Hepatocyte (in vitro differentiated cells): ENCODE results near the gene TP73. TPM values are rescaled to one million over a fixed set of nuclear protein-coding genes. Genes with fewer than 3 reads are reported as not detected.
A peak's percentile ranks its signal among the peaks of the same experiment; 100 is the strongest.

Source experiments
- DNase-seq: peaks from one replicate; pipeline ENCODE4 v3.0.0-alpha.2; 2016; ENCODE audit warnings: low spot score
- H2AFZ ChIP-seq: fragments of 200-600 bp; sonication (generic); 2 replicates; pipeline ENCODE4 v1.6.0; 2016; ENCODE audit warnings: antibody characterized with exemption, mild to moderate bottlenecking
- H3K27ac ChIP-seq: fragments of 200-600 bp; sonication (generic); 2 replicates; pipeline ENCODE4 v1.5.1; 2016; ENCODE audit warnings: mild to moderate bottlenecking
- H3K27me3 ChIP-seq: fragments of 200-600 bp; sonication (generic); 2 replicates; pipeline ENCODE4 v1.6.1; 2016
- H3K36me3 ChIP-seq: fragments of 200-600 bp; sonication (generic); replicated peaks from 2 replicates; pipeline ENCODE4 v1.5.1; 2016; ENCODE audit warnings: low read depth; ENCODE audit not compliant: insufficient read depth
- H3K4me1 ChIP-seq: fragments of 200-600 bp; sonication (generic); 2 replicates; pipeline ENCODE4 v1.5.1; 2016; ENCODE audit warnings: mild to moderate bottlenecking, moderate library complexity; ENCODE audit not compliant: insufficient read depth
- H3K4me2 ChIP-seq: fragments of 200-600 bp; sonication (generic); 2 replicates; pipeline ENCODE4 v1.6.0; 2016
- H3K4me3 ChIP-seq: fragments of 200-600 bp; sonication (generic); 2 replicates; pipeline ENCODE4 v1.5.1; 2016; ENCODE audit warnings: mild to moderate bottlenecking
- H3K79me2 ChIP-seq: fragments of 200-600 bp; sonication (generic); 2 replicates; pipeline ENCODE4 v1.6.0; 2017; ENCODE audit warnings: mild to moderate bottlenecking
- H3K9me2 ChIP-seq: fragments of 200-600 bp; sonication (generic); replicated peaks from 2 replicates; pipeline ENCODE4 v1.6.0; 2017; ENCODE audit warnings: mild to moderate bottlenecking; ENCODE audit not compliant: insufficient read depth
- H3K9me3 ChIP-seq: fragments of 200-600 bp; sonication (generic); 2 replicates; pipeline ENCODE4 v1.5.1; 2016; ENCODE audit warnings: low read depth, mild to moderate bottlenecking
- H4K20me1 ChIP-seq: fragments of 200-600 bp; sonication (generic); 2 replicates; pipeline ENCODE4 v1.6.0; 2016; ENCODE audit warnings: mild to moderate bottlenecking; ENCODE audit not compliant: insufficient read depth, poor library complexity, severe bottlenecking
- CTCF ChIP-seq: fragments of 200-600 bp; sonication (generic); IDR thresholded peaks from 2 replicates; pipeline ENCODE4 v1.5.1; 2016; ENCODE audit warnings: antibody characterized with exemption, mild to moderate bottlenecking; ENCODE audit not compliant: poor library complexity
- EZH2 ChIP-seq: fragments of 200-600 bp; sonication (generic); IDR thresholded peaks from 2 replicates; pipeline ENCODE4 v1.6.1; 2016; ENCODE audit warnings: antibody characterized with exemption, mild to moderate bottlenecking, borderline replicate concordance
- EZH2phosphoT487 ChIP-seq: fragments of 200-600 bp; sonication (generic); IDR thresholded peaks from one replicate; pipeline ENCODE4 v1.6.1; 2018; ENCODE audit warnings: antibody characterized with exemption, mild to moderate bottlenecking, low read depth, moderate library complexity; ENCODE audit not compliant: unreplicated experiment, severe bottlenecking
- WGBS: methylation state at CpG from one replicate; pipeline ENCODE4 v1.1.6; 2016; ENCODE audit warnings: low lambda C conversion rate; ENCODE audit errors: missing lambda C conversion rate; 5-methylcytosine and 5-hydroxymethylcytosine counted together
- polyA plus RNA-seq: library from polyadenylated mRNA; unstranded; fragments of >200 nt; fragmentation: Nextera tagmentation; extraction: Ambion mirVana; gene quantifications from 2 replicates; pipeline ENCODE4 v1.2.1, GENCODE V29; 2016
- total RNA-seq: library from RNA; depleted of rRNA; stranded (reverse); fragments of >200 nt; gene quantifications from 2 replicates; pipeline ENCODE4 v1.2.3, GENCODE V29; 2014

The TP73 gene
- total and polyA plus RNA-seq, 2 experiments from 2014 or later = 0.27 to 0.47 TPM

- H3K4me3 ChIP-seq = no peak overlapping the region
- H2AFZ ChIP-seq = no peak overlapping the region
- no peaks in the 10 kb centered on the region for H4K20me1 ChIP-seq
- TF ChIP-seq EZH2phosphoT487 = no peak
- no peak for TF ChIP-seq EZH2
- no CpG with 5 or more reads among the region's 2 CpGs for WGBS
- no peaks in the 10 kb centered on the region for H3K27me3 ChIP-seq
- no peaks in the 10 kb centered on the region for H3K9me2 ChIP-seq
- no peaks in the 10 kb centered on the region for H3K9me3 ChIP-seq
- no peak for DNase-seq
- H3K27ac ChIP-seq = no peak overlapping the region
- no peak overlapping the region for H3K4me2 ChIP-seq
- H3K79me2 ChIP-seq = no peaks in the 10 kb centered on the region
- H3K4me1 ChIP-seq = no peaks in the 10 kb centered on the region
- H3K36me3 ChIP-seq = no peaks in the 10 kb centered on the region
These were observed 73.0 kb downstream of the TP73 start for GRCh38 chr1:3725366-3725765.

- Histone ChIP-seq H3K9me3 (no peaks in the 10 kb centered on the region), H3K9me2 (no peaks in the 10 kb centered on the region), H2AFZ (no peak overlapping the region), H3K4me2 (no peak overlapping the region), H3K79me2 (no peaks in the 10 kb centered on the region), H3K27me3 (no peaks in the 10 kb centered on the region), H3K36me3 (no peaks in the 10 kb centered on the region), H3K27ac (no peak overlapping the region), H3K4me1 (no peaks in the 10 kb centered on the region), H4K20me1 (no peaks in the 10 kb centered on the region), H3K4me3 (no peak overlapping the region)
- DNase-seq = peak; percentile 59
- WGBS = 61% methylated on average over 32 of the region's 37 CpGs
- TF ChIP-seq EZH2phosphoT487 (no peak), CTCF (peak; percentile 43), EZH2 (no peak)
These were observed 74.9 kb downstream of the TP73 start for GRCh38 chr1:3727042-3727824.

GRCh38 chr1:3727825-3728776, 75.8 kb downstream of the TP73 start:
- Histone ChIP-seq H3K4me3 (no peak overlapping the region), H3K27me3 (no peaks in the 10 kb centered on the region), H4K20me1 (no peaks in the 10 kb centered on the region), H3K79me2 (no peaks in the 10 kb centered on the region), H3K9me2 (no peaks in the 10 kb centered on the region), H3K9me3 (no peaks in the 10 kb centered on the region), H3K36me3 (no peaks in the 10 kb centered on the region), H2AFZ (no peak overlapping the region), H3K4me1 (no peaks in the 10 kb centered on the region), H3K4me2 (no peak overlapping the region), H3K27ac (no peak overlapping the region)
- no peak for DNase-seq
- 88% methylated on average over 28 of the region's 31 CpGs for WGBS
- TF ChIP-seq EZH2phosphoT487 = no peak
- no peak for TF ChIP-seq CTCF
- no peak for TF ChIP-seq EZH2
